Cardiac fibroblast (primary cell): ENCODE measurements around the gene PIK3R1.

ENCODE experiments used
- DNase-seq, 2 donors: peaks; one replicate each; pipeline versions ENCODE4 v3.0.0 to v3.0.0-alpha.2; 2010; ENCODE audit warnings: low read depth in 2 of 2
- H3K4me3 ChIP-seq, 2 donors: replicated peaks in 1 of 2; 1 replicate in 1 of 2; 2 replicates in 1 of 2; pipeline ENCODE4 v1.5.1; 2011; ENCODE audit warnings: low read depth in 2 of 2, low read length in 2 of 2, mild to moderate bottlenecking in 2 of 2, moderate library complexity in 1 of 2
- TF ChIP-seq, protein P1 (sequence below): IDR thresholded peaks from one replicate; pipeline ENCODE4 v1.5.1; 2011; ENCODE audit warnings: low read depth, mild to moderate bottlenecking, low read length, inconsistent platforms

The PIK3R1 gene

DNA sequence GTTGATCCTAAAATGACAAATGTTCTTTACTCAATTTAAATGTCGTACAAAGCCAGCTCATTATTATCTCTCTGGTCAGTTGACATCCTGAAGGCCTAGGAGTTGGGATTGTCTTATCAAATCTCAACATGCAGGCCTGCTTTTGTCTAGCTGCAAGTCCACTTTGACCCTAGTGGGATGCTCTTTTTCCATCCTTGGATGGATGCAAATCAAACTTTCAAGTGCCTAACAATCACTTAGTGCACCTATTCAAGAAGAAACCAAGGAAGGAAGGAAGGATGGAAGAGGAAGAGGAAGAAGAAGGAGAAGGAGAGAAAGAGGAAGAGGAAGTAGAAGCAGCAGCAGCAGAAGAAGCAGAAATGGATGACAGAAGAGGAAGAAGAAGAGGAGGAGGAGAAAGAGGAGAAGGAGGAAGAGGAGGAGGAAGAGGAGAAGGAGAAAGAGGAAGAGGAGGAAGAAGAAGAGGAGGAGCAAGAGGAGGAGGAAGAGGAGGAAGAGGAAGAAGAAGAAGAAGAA, 109.6 kb downstream of the PIK3R1 start:
- no peak for DNase-seq
- H3K4me3 ChIP-seq, result no peak overlapping the region
- TF ChIP-seq, protein P1, sequence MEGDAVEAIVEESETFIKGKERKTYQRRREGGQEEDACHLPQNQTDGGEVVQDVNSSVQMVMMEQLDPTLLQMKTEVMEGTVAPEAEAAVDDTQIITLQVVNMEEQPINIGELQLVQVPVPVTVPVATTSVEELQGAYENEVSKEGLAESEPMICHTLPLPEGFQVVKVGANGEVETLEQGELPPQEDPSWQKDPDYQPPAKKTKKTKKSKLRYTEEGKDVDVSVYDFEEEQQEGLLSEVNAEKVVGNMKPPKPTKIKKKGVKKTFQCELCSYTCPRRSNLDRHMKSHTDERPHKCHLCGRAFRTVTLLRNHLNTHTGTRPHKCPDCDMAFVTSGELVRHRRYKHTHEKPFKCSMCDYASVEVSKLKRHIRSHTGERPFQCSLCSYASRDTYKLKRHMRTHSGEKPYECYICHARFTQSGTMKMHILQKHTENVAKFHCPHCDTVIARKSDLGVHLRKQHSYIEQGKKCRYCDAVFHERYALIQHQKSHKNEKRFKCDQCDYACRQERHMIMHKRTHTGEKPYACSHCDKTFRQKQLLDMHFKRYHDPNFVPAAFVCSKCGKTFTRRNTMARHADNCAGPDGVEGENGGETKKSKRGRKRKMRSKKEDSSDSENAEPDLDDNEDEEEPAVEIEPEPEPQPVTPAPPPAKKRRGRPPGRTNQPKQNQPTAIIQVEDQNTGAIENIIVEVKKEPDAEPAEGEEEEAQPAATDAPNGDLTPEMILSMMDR, result no peak

DNA sequence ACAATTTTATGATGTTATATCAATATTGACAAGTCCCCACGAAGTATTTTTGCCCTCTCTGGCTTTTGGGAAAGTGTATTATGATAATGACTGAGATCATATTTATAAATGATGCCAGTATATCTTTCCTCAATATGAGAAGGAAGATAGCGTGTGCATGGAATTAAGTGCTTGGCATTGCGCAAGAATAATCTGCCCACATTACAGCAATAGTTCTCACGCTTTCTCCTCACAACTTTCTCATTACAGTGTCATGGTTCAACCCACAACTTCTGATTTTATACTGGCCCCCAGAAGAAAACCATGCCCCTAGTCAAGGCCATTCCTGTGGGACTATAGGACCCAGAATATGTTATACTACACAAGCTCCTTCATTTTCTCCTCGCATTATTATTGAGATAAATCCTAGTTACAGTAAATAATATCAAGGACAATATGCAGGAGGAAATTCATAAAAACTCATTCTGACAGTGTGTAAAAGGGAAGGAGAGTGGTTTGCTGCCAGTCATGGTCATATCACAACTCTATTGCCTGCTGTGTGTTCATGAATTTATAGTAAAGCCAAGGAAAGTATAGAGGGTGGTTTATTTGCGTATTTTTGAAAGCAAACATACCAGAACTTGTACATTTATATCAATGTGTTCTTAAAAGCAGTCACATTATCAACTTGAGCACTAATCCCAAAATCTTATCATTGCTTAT, 114.1 kb downstream of the PIK3R1 start:
- TF ChIP-seq, protein P1, result no peak
- peak in 1 of 2 donors; percentile 68 for DNase-seq
- no peak overlapping the region for H3K4me3 ChIP-seq

- TF ChIP-seq, protein P1, result no peak
- H3K4me3 ChIP-seq, result no peak overlapping the region
- peak; percentile 29 to 35 for DNase-seq
These were observed 115.0 kb downstream of the PIK3R1 start for GRCh38 chr5:68330574-68330973.

- H3K4me3 ChIP-seq, result no peak overlapping the region
- peak; percentile 36 to 70 for DNase-seq
- TF ChIP-seq, protein P1, result no peak
These were observed 115.9 kb downstream of the PIK3R1 start for GRCh38 chr5:68331192-68332079.

DNA sequence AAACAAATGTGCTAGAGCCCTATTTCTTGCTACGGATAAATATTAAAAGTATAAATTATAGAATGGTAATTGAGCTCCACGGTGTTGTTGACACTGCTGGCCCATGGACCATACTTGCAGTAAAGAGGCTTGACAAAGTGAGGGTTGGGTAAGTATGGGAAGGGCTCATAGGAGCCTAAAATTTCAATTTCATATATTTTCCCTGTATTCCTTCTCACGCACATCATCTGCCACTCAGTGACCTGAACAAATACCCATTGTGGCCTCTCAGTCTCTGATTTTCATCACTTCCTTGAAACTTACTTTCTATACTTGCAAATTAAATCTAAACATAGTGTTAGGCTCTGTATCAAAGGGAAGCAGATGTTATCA, 116.5 kb downstream of the PIK3R1 start:
- DNase-seq, result no peak
- H3K4me3 ChIP-seq, result no peak overlapping the region
- TF ChIP-seq, protein P1, result no peak

- TF ChIP-seq, protein P1, result no peak
- no peak overlapping the region for H3K4me3 ChIP-seq
- peak; percentile 16 to 73 for DNase-seq
These were observed 117.0 kb downstream of the PIK3R1 start for GRCh38 chr5:68332556-68332955.
